Left lobe of liver (tissue), 2 donors: ENCODE results near the gene ERP29. TPM values are rescaled to one million over a fixed set of nuclear protein-coding genes. Genes with fewer than 3 reads are reported as not detected.
"Not testable (repeated sequence)": the region's sequence is repeated elsewhere in the genome, so short reads cannot be mapped to it uniquely, and the experiment has no call there.

ENCODE experiments used
- ATAC-seq: fragments of 200-7000 bp; cut with Tn5 transposase; one replicate; pipeline ENCODE4 v1.9.1; 2020; ENCODE audit warnings: mild to moderate bottlenecking, moderate library complexity
- DNase-seq: peaks from one replicate; pipeline ENCODE4 v3.0.0-alpha.2; 2020; ENCODE audit warnings: low spot score
- total RNA-seq: library from RNA; stranded (reverse); gene quantifications from one replicate; pipeline ENCODE4 v1.2.1, GENCODE V29; 2021
- donor health status: DM: no; HTN: no; CAD: no; lungs with moderate emphysema.
- donor health status: DM: no; HTN: yes; CAD: no.

Gene ERP29
- total RNA-seq, result 98.3 TPM

DNA sequence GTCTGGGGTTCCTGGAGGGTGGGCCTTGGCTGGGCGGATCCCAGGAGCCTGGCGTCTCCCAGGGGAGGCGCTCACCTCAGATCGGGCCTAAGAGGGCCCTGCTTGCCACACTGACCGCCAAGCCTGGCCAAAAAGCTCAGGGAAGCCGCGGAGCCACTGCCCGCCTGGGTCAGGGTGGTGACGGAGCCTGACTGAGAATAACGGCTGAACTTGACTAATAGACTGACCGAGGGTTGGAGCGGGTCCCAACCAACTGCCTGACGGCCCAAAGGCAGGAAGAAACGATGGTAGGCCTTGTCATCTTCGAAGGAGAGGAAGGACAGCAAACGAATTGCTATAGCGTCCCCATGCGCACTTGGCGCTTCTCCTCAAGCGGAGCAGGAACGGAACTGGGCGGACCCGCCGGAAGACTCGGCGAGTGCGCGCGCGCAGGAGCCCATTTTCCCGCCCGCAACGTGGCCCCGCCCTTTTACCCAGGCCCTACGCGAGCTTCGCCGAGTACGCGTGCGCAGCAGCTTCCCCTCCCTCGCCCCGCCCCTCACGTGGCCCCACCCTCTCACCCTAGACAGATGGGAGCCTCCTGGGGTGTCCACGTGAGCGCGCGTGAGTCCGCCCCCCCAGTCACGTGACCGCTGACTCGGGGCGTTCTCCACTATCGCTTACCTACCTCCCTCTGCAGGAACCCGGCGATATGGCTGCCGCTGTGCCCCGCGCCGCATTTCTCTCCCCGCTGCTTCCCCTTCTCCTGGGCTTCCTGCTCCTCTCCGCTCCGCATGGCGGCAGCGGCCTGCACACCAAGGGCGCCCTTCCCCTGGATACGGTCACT lies at the start of gene ERP29, which contains the start of gene TMEM116:
ERP29 (plus strand) TSS at position 652 of the 826 bp plus-strand sequence; CDS start at position 692, 40 bp downstream.
TMEM116 (minus strand) TSS at position 391 of the 826 bp plus-strand sequence. CDS start 7,895 bp downstream, outside the sequence.
- ATAC-seq, result peak; percentile 84

DNA sequence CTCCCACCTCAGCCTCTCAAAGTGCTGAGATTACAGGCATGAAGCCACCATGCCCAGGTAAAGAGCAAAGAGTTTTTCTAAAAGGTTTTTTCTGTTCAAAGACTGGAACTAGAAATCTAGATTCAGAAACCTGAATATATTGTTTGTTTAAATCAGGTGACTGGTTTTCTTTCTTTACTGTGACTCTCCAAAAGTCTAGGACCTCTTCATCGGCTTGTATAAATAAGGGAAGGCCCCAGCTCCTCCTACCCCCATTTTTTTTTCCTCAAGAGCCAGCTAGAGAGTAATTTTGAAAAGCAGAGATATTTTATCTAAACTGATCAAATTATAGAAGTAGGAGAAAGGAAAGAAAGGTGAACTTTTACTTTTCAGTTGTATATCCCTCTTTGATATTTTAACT lies 48.3 kb upstream of the ERP29 start:
- DNase-seq, result no peak
- ATAC-seq, result no peak

More for the DNA sequence above, at the start of gene ERP29, which contains the start of gene TMEM116:
- DNase-seq, result peak; percentile 100

DNA sequence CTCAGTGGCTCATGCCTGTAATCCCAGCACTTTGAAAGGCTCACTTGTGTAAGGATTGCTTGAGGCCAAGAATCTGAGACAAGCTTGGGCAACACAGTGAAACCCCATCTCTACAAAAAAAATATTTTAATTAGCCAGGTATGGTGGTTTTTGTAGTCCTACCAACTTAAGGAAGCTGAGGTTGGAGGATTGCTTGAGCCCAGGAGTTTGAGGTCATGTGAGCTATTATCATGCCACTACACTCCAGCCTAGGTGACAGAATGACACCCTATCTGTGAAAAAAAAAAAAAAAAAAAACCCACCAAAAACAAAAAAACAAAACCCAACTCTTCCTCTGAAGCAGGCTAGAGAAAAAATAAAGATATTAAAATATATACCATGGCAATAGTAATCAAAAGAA lies 41.4 kb upstream of the ERP29 start:
- no peak for ATAC-seq
- DNase-seq, result no peak

DNA sequence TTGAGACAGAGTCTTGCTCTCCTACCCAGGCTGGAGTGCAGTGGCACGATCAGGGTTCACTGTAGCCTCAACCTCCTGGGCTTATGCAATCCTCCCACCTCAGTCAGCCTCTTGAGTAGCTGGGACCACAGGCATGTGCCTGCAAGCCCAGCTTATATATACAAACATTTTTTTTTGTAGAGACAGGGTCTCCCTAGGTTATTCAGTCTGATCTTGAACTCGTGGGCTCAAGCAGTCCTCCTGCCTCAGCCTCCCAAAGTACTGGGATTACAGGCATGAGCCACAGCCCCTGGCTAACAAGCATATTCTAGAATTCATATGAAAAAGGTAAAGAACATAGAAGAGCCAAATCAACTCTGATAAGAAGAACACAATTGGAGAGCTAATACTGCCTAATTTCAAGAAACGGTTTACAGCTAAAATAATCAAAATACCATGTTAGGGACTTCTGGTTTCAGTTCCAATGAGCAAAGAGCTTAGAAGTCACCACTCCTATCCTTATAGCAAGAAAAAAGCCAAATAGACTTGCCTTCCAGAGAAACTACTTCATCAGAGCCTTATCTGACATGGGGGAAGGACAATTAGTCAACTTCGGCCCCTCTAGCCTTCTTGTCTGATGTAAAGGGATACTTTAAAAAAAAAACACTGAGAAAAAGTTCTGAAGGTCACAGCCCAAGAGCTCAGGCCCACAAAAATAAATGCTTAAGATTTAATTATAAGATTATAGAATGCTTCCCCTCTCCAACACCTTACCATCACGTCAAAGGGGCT lies 37.9 kb upstream of the ERP29 start:
- no peak for DNase-seq
- no peak for ATAC-seq

DNA sequence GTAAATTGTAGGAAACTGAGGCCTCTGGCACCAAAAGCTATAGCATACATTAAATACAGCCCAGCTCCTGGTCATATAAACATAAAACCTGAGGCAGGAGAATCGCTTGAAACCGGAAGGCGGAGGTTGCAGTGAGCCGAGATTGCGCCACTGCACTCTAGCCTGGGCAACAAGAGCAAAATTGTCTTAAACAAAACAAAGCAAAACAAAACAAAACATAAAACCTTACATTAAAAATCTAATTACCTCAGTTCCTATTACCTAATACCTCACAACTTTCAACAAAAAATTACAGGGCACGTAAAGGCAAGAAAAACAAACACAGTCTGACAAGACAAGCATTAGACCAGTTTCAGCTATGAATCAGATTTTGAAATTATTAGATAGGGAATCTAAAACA lies 36.9 kb upstream of the ERP29 start:
- ATAC-seq, result no peak
- DNase-seq, result no peak

DNA sequence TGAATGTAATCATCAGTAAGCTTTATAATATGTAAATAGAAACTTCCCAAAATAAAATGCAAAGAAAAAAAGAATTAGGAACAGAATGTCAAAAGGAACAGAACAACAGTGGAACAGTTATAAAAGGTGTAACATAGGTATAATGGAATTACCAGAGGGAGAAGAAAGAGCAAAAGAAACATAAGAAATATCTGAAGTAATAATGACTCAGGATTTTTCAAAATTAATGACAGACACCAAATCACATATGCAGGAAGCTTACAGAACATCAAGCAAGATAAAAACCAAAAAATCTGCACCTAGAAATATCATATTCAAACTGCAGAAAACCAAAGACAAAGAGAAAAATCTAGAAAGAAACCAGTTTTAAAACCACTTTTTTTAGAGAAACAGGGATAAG lies 36.4 kb upstream of the ERP29 start:
- DNase-seq, result no peak
- no peak for ATAC-seq

DNA sequence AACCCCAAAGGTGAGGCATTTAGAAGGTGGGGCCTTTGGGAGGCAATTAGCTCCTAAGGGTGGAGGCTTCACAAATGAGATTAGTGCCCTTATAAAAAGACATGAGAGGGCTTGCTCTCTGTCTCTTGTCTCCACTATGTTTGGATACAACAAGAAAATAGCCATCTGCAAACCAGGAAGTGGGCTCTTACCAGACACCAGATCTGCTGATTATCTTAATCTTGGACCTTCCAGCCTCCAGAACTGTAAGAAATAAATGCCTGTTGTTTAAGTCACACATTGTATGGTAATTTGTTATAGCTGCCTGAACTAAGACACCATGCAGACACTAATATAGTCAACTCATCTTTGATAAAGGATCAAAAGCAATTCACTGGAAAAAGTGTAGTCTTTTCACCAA lies 34.7 kb upstream of the ERP29 start:
- ATAC-seq (no peak), DNase-seq (no peak)

DNA sequence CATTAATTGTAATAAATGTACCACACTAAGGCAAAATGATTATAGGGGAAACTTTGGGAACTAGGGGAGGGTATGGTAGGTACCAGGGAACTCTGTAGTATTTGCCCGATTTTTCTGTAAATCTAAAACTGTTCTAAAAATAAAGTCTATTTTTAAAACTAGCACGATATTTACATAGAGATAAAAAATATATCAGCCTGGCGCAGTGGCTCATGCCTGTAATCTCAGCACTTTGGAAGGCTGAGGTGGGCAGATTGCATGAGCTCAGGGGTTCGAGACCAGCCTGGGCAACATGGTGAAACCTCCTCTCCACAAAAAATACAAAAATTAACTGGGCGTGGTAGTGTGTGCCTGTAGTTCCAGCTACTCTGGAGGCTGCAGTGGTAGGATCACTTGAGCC lies 32.6 kb upstream of the ERP29 start:
- DNase-seq, result no peak
- no peak for ATAC-seq

DNA sequence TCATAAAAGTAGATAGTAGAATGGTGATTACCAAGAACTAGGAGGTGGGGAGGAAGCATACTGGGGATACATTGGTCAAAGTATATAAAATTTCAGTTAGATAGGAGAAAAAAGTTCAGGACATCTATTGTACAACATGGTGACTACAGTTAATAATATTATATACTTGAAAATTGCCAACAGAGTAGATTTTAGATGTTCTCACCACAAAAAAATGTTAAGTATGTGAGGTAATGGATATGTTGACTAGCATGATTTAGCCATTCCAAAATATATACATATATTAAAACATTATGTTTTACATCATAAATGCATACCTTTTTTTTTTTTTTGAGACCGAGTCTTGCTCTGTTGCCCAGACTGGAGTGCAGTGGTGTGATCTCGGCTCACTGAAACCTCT lies 31.2 kb upstream of the ERP29 start:
- ATAC-seq, result no peak
- no peak for DNase-seq

DNA sequence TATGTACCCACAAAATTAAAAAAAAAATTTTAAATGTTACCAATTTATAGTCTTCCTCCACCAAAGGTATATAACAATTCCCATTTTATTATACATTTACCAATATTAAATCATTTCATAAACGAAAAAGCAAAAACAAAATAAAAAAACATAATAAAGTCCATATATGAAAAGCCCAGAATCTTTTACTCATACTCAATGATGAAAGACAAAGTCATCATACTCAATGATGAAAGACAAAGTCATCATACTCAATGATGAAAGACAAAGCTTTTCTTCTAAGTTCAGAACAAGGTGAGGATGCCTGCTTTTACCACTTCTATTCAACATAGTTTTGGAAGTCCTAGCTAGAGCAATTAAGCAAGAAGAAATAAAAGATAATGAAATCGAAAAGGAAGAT lies 28.4 kb upstream of the ERP29 start:
- ATAC-seq (no peak), DNase-seq (no peak)

DNA sequence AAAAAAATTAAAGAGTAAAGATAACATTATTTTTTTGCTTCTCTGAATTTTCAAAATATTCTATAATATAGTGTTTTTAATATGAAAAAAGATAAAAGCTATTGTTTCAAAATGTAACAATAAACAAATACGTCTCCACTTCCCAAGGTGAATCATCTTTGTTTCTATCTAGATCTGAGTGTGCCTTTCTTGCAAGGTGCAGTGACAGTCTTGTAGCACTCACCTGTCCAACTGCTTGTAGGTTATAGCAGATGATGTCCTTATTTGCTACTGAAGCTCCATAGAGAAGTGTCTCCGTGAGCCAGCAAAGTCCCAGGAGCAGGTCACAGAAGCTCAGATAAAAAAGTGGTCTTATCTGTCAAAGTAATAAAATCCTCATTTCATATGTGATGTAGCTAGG lies 21.7 kb upstream of the ERP29 start:
- DNase-seq, result no peak
- no peak for ATAC-seq

DNA sequence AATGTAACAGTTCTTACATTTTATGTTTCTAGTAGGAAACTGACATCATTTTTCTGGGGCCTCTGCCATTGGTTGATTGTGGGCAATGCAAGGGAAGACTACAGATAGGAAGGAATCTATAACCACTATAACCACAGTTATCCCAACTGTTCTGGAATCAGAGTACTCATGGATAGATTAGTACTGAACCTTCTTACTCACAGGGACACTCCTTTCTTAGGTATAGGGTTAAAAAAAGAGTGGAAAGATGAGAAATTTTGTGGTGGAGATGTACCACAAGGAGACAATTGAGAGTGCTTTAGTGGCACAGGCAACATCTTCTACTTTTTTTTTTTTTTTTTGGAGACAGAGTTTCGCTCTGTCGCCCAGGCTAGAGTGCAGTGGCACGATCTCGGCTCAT lies 21.3 kb upstream of the ERP29 start:
- no peak for ATAC-seq

DNA sequence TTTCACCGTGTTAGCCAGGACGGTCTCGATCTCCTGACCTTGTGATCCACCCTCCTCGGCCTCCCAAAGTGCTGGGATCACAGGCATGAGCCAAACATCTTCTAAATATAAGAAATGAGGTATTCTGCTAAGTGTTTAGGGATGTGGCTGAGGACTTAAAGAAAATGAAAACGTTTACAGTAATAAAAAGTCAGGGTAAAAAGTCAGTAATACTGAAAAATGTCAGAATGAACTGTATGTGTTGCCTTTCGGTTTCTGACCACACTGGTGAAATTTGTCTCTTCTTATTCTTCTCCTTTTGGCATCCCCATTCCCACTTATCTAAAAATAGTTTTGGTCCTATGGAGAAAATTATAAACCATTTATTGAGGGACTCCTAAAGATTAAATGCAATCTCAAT lies 20.8 kb upstream of the ERP29 start:
- DNase-seq (no peak), ATAC-seq (no peak)

More for the DNA sequence above, 21.3 kb upstream of the ERP29 start:
- DNase-seq, result no peak

DNA sequence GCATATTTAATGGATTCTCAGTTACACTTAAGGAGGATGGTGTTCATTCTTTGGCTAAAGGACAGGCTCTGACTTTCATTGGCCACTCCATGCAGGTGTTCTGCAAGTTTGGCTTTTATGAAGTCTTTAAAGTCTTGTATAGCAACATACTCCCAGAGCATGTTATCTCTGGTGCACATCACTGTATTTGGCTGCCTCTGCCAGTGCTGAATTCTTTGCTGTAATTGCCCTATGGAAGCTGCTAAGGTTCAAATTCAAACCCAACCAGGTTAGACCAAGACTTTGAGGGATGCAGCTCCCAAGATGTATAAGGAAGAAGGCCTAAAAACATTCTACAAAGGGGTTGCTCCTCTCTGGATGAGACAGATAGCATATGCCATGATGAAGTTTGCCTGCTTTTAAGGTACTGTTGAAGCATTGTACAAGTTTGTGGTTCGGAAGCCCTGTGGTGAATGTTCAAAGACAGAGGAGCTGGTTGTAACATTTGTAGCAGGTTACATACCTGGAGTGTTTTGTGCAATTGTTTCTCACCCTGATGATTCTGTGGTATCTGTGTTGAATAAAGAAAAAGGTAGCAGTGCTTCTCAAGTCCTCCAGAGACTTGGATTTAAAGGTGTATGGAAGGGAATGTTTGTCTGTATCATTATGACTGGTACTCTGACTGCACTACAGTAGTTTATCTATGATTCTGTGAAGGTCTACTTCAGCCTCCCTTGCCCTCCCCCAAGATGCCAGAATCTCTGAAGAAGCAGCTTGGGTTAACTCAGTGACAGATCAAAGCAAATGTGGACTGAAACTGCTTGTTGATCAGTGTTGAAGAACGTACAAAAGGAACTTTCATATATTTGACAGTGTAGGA lies 19.7 kb upstream of the ERP29 start:
- DNase-seq, result no peak
- ATAC-seq, result no peak

DNA sequence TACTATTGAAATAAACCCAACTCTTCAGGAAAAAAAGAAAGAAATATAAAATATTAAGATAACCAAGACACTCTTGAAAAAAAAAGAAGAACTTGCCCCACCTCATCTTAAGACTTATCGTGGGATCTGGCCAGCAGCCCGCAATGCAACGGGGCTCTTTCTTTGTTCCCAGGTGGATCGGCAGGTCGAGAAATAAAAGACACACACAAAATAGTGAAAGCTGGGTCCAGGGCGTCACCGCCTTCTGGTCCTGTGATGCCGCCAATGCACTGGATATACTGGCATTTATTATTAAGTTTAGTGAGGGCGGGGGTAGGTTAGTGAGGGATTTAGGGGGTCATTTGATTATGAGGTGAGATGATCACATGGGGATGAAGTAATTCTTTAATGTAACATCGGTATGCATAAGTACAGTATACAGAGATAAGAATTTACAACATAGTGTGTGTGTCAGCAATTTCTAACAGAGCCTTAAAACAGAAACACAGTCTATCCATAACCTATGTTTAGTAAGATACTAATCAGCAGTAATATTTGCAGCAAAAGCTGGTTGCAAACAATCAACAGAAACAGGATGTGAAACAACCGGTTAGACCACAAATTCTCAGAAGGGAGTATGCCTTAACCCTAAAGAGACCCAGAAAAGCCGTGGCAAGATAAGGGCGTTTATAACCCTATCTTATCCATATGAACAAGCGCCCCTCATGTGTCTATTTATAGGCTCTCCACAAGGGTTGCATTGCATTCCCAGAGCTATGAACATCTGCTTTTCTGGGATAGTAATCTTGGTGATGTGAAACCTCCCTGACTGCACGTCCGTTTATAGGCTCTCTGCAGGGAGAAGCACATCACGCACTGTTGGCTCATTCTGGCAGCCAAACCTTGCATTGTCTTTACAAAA lies 18.8 kb upstream of the ERP29 start:
- not testable (repeated sequence) for DNase-seq, ATAC-seq

DNA sequence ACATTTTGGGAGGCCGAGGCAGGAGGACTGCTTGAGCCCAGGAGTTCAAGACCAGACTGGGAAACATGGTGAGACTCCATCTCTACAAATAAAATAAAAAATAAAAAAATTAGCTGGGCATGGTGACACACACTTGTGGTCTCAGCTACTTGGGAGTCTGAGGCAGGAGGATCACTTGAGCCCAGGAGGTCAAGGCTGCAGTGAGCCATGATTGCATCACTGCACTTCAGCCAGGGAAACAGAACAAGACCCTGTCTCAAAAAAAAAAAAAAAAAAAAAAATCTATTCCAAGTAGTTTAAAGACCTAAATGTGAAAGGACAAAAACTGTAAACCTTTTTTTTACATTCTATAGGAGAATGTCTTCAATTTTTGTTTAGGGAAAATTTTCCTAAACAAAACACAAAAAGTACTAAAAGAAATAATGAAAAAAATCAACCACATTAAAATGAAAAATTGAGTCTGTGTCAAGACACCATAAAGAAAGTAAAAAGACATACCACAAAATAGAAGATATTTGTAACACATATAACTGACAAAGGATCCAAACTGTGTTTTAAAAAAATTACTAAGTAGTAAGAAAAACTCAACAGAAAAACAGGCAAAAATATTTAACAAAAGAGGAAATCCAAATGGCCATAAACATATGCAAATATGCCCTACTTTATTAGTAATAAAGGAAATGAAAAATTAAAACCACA lies 17.3 kb upstream of the ERP29 start:
- DNase-seq, result no peak
- no peak for ATAC-seq

DNA sequence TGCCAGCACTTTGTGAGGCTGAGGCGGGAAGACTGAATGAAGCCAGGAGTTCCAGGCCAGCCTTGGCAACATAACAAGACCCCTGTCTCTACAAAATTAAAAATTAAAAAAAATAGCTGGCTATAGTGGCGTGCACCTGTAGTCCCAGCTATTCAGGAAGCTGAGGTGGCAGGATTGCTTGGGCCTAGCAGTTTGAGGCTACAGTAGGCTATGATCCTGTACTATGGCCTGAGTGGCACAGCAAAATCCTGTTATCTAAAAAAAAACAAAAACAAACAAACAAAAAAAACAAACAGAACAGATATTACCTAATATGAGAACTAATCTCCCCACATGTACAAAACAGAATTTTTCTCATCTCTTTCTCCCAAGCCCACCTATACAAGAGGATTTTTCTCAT lies 15.9 kb upstream of the ERP29 start:
- no peak for DNase-seq
- ATAC-seq, result peak; percentile 57

DNA sequence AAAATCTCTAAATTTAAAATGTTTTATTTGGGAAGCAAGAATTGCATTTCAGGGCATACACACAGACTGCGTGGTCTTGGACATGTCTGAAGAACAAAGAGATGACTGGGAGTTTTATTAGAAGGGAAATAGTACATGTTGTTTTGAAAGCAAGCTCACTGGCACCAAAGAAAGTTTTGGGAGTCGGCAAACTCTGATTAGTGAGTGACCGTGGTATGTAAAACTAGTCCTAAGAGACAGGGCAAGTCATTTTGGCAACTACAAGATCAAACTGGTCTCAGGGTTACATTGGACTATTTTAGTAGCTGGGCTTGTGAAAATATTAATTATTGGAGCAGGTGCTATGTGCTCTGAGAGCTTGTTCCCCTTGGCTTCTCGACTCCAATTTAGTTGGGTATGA lies 15.2 kb upstream of the ERP29 start:
- ATAC-seq (no peak), DNase-seq (no peak)

DNA sequence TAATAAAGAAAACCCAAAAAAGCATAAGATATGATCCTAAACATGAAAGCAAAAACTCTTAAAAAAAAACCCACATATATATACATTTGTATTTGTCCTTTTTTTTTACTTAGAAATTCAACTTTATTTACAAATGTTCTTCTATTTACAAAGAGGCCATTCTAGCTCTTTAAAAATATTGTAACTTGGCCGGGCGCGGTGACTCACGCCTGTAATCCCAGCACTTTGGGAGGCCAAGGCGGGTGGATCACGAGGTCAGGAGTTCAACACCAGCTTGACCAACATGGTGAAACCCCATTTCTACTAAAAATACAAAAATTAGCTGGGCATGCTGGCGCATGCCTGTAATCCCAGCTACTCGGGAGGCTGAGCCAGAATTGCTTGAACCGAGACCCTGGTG lies 14.1 kb upstream of the ERP29 start:
- DNase-seq, ATAC-seq: not testable (repeated sequence)
